ENCODE data around the gene BCAS1.

- no peak for TF ChIP-seq CTCF (IDR thresholded peaks at IDR 0.05 in 4 of 5, conservative IDR thresholded peaks at IDR 0.05 in 1 of 5)
- no peak for TF ChIP-seq POLR2A (IDR thresholded peaks at IDR 0.05)
These were observed 40.8 kb downstream of the BCAS1 start for GRCh38 chr20:54029643-54030042.
